GM19397 (cell line): ENCODE data around the gene DLEU7.

Experiments used
- ATAC-seq: cut with Tn5 transposase; IDR thresholded peaks from one replicate; pipeline ENCODE4 v1.9.1; 2021; ENCODE audit warnings: mild to moderate bottlenecking, moderate library complexity; ENCODE audit not compliant: unreplicated experiment

The DLEU7 gene

GRCh38 chr13:50797091-50797490 is 46.4 kb downstream of the DLEU7 start:
- ATAC-seq = no peak

- no peak for ATAC-seq
Measured at GRCh38 chr13:50796463-50796862, 47.0 kb downstream of the DLEU7 start.

- no peak for ATAC-seq
Measured at GRCh38 chr13:50794226-50794625, 49.3 kb downstream of the DLEU7 start.

GRCh38 chr13:50793026-50793425 is 50.5 kb downstream of the DLEU7 start:
- ATAC-seq = no peak

- ATAC-seq = no peak
Measured at GRCh38 chr13:50788551-50789210, 54.8 kb downstream of the DLEU7 start.

- ATAC-seq = no peak
Measured at GRCh38 chr13:50787316-50788195, 55.9 kb downstream of the DLEU7 start.

GRCh38 chr13:50783717-50784290 is 59.7 kb downstream of the DLEU7 start:
- ATAC-seq = no peak

- ATAC-seq = no peak
Measured at GRCh38 chr13:50783066-50783465, 60.4 kb downstream of the DLEU7 start.

GRCh38 chr13:50780201-50781015 is 63.1 kb downstream of the DLEU7 start:
- ATAC-seq = no peak

- ATAC-seq = no peak
Measured at GRCh38 chr13:50779443-50780200, 63.9 kb downstream of the DLEU7 start.
